Esophagus muscularis mucosa (tissue), 4 donors: ENCODE results near the gene NAPB. TPM values are rescaled to one million over a fixed set of nuclear protein-coding genes. Genes with fewer than 3 reads are reported as not detected.
A peak's percentile ranks its signal among the peaks of the same experiment; 100 is the strongest.

Source experiments
- DNase-seq: peaks from one replicate; pipeline ENCODE4 v3.0.0-alpha.2; 2017; ENCODE audit errors: extremely low spot score
- H3K27ac ChIP-seq, 4 donors: fragments of 200-600 bp; sonication (generic); replicated peaks in 1 of 4; 1 replicate in 3 of 4; 2 replicates in 1 of 4; pipeline ENCODE4 v1.5.1; 2016 to 2019; ENCODE audit warnings: mild to moderate bottlenecking in 1 of 4
- H3K27me3 ChIP-seq, 4 donors: fragments of 200-600 bp; sonication (generic); one replicate each; pipeline versions ENCODE4 v1.5.1 to v1.6.0; 2016 to 2019
- H3K36me3 ChIP-seq, 4 donors: fragments of 200-600 bp; sonication (generic); one replicate each; pipeline ENCODE4 v1.5.1; 2016 to 2019
- H3K4me1 ChIP-seq, 4 donors: fragments of 200-600 bp; sonication (generic); one replicate each; pipeline ENCODE4 v1.5.1; 2016 to 2019
- H3K4me3 ChIP-seq, 4 donors: fragments of 200-600 bp; sonication (generic); 1 replicate in 2 of 4; 2 replicates in 2 of 4; pipeline ENCODE4 v1.5.1; 2016 to 2019; ENCODE audit warnings: mild to moderate bottlenecking in 4 of 4, moderate library complexity in 1 of 4
- H3K9me3 ChIP-seq, 4 donors: fragments of 200-600 bp; sonication (generic); 1 replicate in 3 of 4; 2 replicates in 1 of 4; pipeline ENCODE4 v1.5.1; 2016 to 2019
- EP300 ChIP-seq: sonication (generic); formaldehyde crosslinking; IDR thresholded peaks from one replicate; pipeline ENCODE4 v1.6.1; 2017; ENCODE audit warnings: antibody characterized with exemption
- POLR2A ChIP-seq: fragments of 450-650 bp; IDR thresholded peaks from one replicate; pipeline ENCODE4 v1.6.1; 2017; ENCODE audit warnings: antibody characterized with exemption, moderate library complexity, mild to moderate bottlenecking, low read depth
- POLR2AphosphoS5 ChIP-seq, 2 donors: sonication (generic); formaldehyde crosslinking; IDR thresholded peaks; one replicate each; pipeline ENCODE4 v1.6.1; 2017; ENCODE audit warnings: antibody characterized with exemption in 2 of 2
- WGBS: methylation state at CpG from one replicate; pipeline ENCODE4 v1.1.5; 2018; 5-methylcytosine and 5-hydroxymethylcytosine counted together
- intact Hi-C: fragments of 100-400 bp; cut with DNase I; formaldehyde crosslinking; loops from one replicate; pipeline ENCODE4 v1.15.1; 2023
- total RNA-seq, 4 donors: library from RNA; depleted of rRNA; stranded (reverse); fragments of >200 nt; gene quantifications; one replicate each; pipeline versions ENCODE4 v1.1.0 to v1.2.1, GENCODE V29; 2016
- TF ChIP-seq, protein P1 (sequence below), 3 experiments: fragments of 200-600 bp in 2 of 3; fragments of 450-650 bp in 1 of 3; sonication (generic) in 2 of 3; IDR thresholded peaks; one replicate each; pipeline ENCODE4 v1.5.1; 2017 to 2019; ENCODE audit warnings: antibody characterized with exemption in 3 of 3, mild to moderate bottlenecking in 2 of 3, moderate library complexity in 1 of 3

The NAPB gene
- total RNA-seq, 4 donors from 2014 or later, result 13.7 to 18.7 (median 15.2) TPM

DNA sequence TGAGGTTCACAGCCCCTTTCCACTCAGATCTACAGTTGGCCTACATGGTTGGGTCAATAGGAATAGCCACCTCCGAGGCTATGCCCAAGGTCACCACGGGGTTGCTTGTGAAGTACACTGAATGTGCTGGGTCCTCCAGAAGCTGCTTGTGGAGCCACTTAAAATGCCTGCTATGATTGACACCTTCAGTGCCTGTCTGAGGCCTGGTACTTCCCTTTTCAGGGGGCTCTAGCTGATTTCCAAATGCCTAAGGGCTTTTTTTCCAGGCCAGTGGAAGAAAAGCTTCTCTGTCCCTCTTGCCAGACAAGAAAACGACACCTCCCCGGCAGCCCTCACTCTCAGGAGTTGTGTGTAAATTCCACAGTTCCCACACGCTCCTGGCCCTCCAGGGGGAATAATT is 77.0 kb downstream of the NAPB start:
- Histone ChIP-seq H3K27me3 (no peaks in the 10 kb centered on the region), H3K4me1 (peaks cover 5 to 14% (median 9%) of the 10 kb centered on the region in 4 donors), H3K27ac (no peak overlapping the region), H3K36me3 (no peaks in the 10 kb centered on the region), H3K9me3 (no peaks in the 10 kb centered on the region), H3K4me3 (no peak overlapping the region)
- TF ChIP-seq EP300 (no peak), POLR2A (no peak), POLR2AphosphoS5 (IDR thresholded peaks at IDR 0.05) (no peak)
- TF ChIP-seq, protein P1, sequence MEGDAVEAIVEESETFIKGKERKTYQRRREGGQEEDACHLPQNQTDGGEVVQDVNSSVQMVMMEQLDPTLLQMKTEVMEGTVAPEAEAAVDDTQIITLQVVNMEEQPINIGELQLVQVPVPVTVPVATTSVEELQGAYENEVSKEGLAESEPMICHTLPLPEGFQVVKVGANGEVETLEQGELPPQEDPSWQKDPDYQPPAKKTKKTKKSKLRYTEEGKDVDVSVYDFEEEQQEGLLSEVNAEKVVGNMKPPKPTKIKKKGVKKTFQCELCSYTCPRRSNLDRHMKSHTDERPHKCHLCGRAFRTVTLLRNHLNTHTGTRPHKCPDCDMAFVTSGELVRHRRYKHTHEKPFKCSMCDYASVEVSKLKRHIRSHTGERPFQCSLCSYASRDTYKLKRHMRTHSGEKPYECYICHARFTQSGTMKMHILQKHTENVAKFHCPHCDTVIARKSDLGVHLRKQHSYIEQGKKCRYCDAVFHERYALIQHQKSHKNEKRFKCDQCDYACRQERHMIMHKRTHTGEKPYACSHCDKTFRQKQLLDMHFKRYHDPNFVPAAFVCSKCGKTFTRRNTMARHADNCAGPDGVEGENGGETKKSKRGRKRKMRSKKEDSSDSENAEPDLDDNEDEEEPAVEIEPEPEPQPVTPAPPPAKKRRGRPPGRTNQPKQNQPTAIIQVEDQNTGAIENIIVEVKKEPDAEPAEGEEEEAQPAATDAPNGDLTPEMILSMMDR (IDR thresholded peaks at IDR 0.05), result no peak
- intact Hi-C loops, result loop anchor here (10.0 kb wide), 1 partner anchor 290 kb away; no protein-coding TSS in a partner anchor
- 85% methylated on average over 2 of the region's 5 CpGs for WGBS
- DNase-seq, result no peak

DNA sequence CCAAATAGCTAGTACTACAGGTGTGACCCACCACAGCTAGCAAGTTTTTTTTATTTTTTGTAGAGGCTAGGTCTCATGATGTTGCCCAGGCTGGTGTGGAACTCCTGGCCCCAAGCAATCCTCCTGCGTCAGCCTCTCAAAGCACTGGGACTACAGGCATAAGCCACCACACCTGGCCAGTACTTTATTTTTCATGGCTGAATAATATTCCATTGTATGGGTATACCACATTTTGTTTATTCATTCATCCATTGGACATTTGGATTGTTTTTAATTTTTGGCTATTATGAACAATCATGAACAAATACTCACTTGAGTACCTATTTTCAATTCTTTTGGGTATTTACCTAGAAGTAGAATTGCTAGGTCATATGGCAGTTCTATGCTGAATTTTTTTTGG is 77.7 kb downstream of the NAPB start:
- Histone ChIP-seq H3K27ac (no peak overlapping the region), H3K4me3 (no peak overlapping the region), H3K9me3 (no peaks in the 10 kb centered on the region), H3K4me1 (peaks cover 0 to 8% (median 4%) of the 10 kb centered on the region in 4 donors), H3K36me3 (no peaks in the 10 kb centered on the region), H3K27me3 (no peaks in the 10 kb centered on the region)
- no peak for TF ChIP-seq EP300
- no peak for TF ChIP-seq POLR2AphosphoS5 (IDR thresholded peaks at IDR 0.05)
- TF ChIP-seq, protein P1 (IDR thresholded peaks at IDR 0.05), result no peak
- no peak for TF ChIP-seq POLR2A
- DNase-seq, result no peak
- WGBS, result 100% methylated on average over 1 of the region's 1 CpG
- intact Hi-C loops, result loop anchor here (10.0 kb wide), 1 partner anchor 289 kb away; no protein-coding TSS in a partner anchor

DNA sequence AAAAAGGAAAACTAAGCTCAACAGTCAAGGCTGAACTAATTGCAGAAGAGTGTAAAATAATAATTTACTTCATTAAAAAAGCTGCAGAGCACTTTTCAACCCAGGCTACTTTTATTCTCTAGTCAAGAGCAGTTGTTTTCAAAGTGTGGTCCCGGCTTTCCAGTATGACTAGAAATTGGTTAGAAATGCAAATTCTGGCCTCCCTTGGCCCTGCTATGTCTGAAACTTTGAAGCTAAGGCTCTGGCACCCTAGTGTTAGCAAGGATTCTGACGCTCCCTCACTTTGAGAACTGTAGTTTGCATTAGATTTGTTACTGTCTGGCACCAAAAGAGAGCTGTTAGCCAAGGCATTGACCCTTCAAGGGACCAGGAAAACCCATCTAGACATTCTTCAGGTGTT is 80.2 kb downstream of the NAPB start:
- Histone ChIP-seq H3K4me1 (peaks cover 0 to 8% (median 6%) of the 10 kb centered on the region in 4 donors), H3K9me3 (no peaks in the 10 kb centered on the region), H3K27ac (no peak overlapping the region), H3K36me3 (no peaks in the 10 kb centered on the region), H3K4me3 (no peak overlapping the region), H3K27me3 (no peaks in the 10 kb centered on the region)
- intact Hi-C loops, result loop anchor here (10.0 kb wide), 1 partner anchor 286 kb away; no protein-coding TSS in a partner anchor
- DNase-seq, result no peak
- no peak for TF ChIP-seq EP300
- TF ChIP-seq, protein P1 (IDR thresholded peaks at IDR 0.05), result no peak
- no peak for TF ChIP-seq POLR2AphosphoS5 (IDR thresholded peaks at IDR 0.05)
- no peak for TF ChIP-seq POLR2A
- WGBS, result 61% methylated on average over 2 of the region's 2 CpGs

DNA sequence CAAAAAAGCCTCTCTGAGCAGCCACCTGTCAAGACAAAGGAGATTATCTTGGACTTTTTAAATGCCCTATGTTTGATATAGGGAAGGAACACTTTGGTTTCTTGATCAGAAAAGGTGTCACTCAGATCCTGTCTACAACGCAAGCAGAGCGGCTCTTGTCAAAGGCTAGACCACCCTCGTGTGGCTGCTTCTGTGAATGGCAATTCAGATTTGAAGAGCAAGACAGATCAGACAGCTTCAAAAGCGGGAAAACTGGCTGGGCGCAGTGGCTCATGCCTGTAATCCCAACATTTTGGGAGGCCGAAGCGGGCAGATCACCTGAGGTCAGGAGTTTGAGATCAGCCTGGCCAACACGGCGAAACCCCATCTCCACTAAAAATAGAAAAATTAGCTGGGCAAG is 80.8 kb downstream of the NAPB start:
- Histone ChIP-seq H3K27ac (no peak overlapping the region), H3K4me3 (no peak overlapping the region), H3K27me3 (no peaks in the 10 kb centered on the region), H3K9me3 (no peaks in the 10 kb centered on the region), H3K36me3 (no peaks in the 10 kb centered on the region), H3K4me1 (peaks cover 0 to 8% (median 6%) of the 10 kb centered on the region in 4 donors)
- intact Hi-C loops, result loop anchor here (10.0 kb wide), 1 partner anchor 286 kb away; no protein-coding TSS in a partner anchor
- TF ChIP-seq POLR2AphosphoS5 (IDR thresholded peaks at IDR 0.05) (no peak), EP300 (no peak), POLR2A (no peak)
- TF ChIP-seq, protein P1 (IDR thresholded peaks at IDR 0.05), result peak; percentile 52 to 64 (median 59)
- WGBS, result 49% methylated on average over 9 of the region's 9 CpGs
- DNase-seq, result no peak

DNA sequence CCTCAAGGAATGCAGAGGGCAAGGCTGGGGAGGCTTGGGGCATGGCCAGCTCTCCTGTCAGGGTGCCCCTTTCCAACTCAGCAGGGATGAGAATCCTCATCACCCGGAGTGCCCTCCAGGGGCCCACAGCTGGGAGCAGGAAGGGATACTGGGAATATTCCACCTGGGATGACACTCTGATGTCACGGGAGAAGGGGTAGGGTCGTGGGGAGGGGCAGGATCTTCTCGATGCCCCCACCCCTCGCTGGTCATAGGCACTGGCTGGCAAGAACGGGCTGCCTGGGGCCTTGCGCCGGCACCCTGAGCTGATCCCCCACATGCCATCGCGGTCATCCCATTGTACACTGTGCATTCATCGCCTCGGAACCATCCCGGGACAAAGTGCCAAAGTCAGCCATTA is 81.3 kb downstream of the NAPB start:
- intact Hi-C loops, result loop anchor here (5.0 to 10.0 kb wide), 2 partner anchors 285 to 648 kb away; no protein-coding TSS in a partner anchor

More for the DNA sequence above, 81.3 kb downstream of the NAPB start:
- Histone ChIP-seq H3K9me3 (no peaks in the 10 kb centered on the region), H3K27ac (no peak overlapping the region), H3K4me1 (peaks cover 0 to 8% (median 6%) of the 10 kb centered on the region in 4 donors), H3K27me3 (no peaks in the 10 kb centered on the region), H3K36me3 (no peaks in the 10 kb centered on the region), H3K4me3 (no peak overlapping the region)
- TF ChIP-seq POLR2A, result no peak
- DNase-seq, result no peak
- WGBS, result 95% methylated on average over 8 of the region's 13 CpGs
